WERI-Rb-1 (cell line): ENCODE measurements around the gene CCDC12.

ENCODE experiments used
- DNase-seq: peaks from one replicate; pipeline ENCODE4 v3.0.0-alpha.2; 2020
- H3K27ac ChIP-seq: fragments of 250-450 bp; sonication (Bioruptor Pico); 2 replicates; pipeline ENCODE4 v1.5.1; 2020; ENCODE audit warnings: mild to moderate bottlenecking, moderate library complexity
- H3K27me3 ChIP-seq: fragments of 250-450 bp; sonication (Bioruptor Pico); 2 replicates; pipeline ENCODE4 v1.5.1; 2021; ENCODE audit warnings: mild to moderate bottlenecking, low read depth, moderate library complexity; ENCODE audit not compliant: insufficient read depth, severe bottlenecking
- H3K36me3 ChIP-seq: fragments of 250-450 bp; sonication (Bioruptor Pico); 2 replicates; pipeline ENCODE4 v1.5.1; 2020; ENCODE audit warnings: mild to moderate bottlenecking, moderate library complexity
- H3K4me3 ChIP-seq: 2 replicates; pipeline ENCODE4 v1.5.1; 2011; ENCODE audit warnings: low read depth, mild to moderate bottlenecking, control low read depth, low read length
- H3K9me3 ChIP-seq: fragments of 250-450 bp; sonication (Bioruptor Pico); 2 replicates; pipeline ENCODE4 v1.5.1; 2021; ENCODE audit warnings: mild to moderate bottlenecking, moderate library complexity; ENCODE audit not compliant: severe bottlenecking
- CTCF ChIP-seq: IDR thresholded peaks from 2 replicates; pipeline ENCODE4 v1.5.1; 2011; ENCODE audit warnings: low read depth, mild to moderate bottlenecking, control low read depth, inconsistent platforms, low read length

Gene CCDC12

GRCh38 chr3:46906471-46907058, 70.0 kb downstream of the CCDC12 start:
- H3K27me3 ChIP-seq, result no peaks in the 10 kb centered on the region
- H3K4me3 ChIP-seq, result no peak overlapping the region
- DNase-seq, result no peak
- no peaks in the 10 kb centered on the region for H3K9me3 ChIP-seq
- H3K27ac ChIP-seq, result no peak overlapping the region
- TF ChIP-seq CTCF, result no peak
- no peaks in the 10 kb centered on the region for H3K36me3 ChIP-seq

GRCh38 chr3:46905661-46906451, 70.7 kb downstream of the CCDC12 start:
- no peak for DNase-seq
- Histone ChIP-seq H3K4me3 (no peak overlapping the region), H3K27me3 (no peaks in the 10 kb centered on the region), H3K36me3 (no peaks in the 10 kb centered on the region), H3K27ac (no peak overlapping the region), H3K9me3 (no peaks in the 10 kb centered on the region)
- TF ChIP-seq CTCF, result no peak

GRCh38 chr3:46905213-46905560, 71.4 kb downstream of the CCDC12 start:
- no peak for DNase-seq
- H3K9me3 ChIP-seq, result no peaks in the 10 kb centered on the region
- TF ChIP-seq CTCF, result no peak

GRCh38 chr3:46904303-46905212, 72.0 kb downstream of the CCDC12 start:
- TF ChIP-seq CTCF, result no peak
- no peak for DNase-seq
- no peak overlapping the region for H3K4me3 ChIP-seq

More at GRCh38 chr3:46905213-46905560, 71.4 kb downstream of the CCDC12 start:
- Histone ChIP-seq H3K36me3 (no peaks in the 10 kb centered on the region), H3K4me3 (no peak overlapping the region), H3K27ac (no peak overlapping the region), H3K27me3 (no peaks in the 10 kb centered on the region)

GRCh38 chr3:46903341-46904302, 72.9 kb downstream of the CCDC12 start:
- Histone ChIP-seq H3K9me3 (no peaks in the 10 kb centered on the region), H3K4me3 (no peak overlapping the region), H3K27me3 (no peaks in the 10 kb centered on the region), H3K36me3 (no peaks in the 10 kb centered on the region), H3K27ac (no peak overlapping the region)
- no peak for DNase-seq
- no peak for TF ChIP-seq CTCF

More at GRCh38 chr3:46904303-46905212, 72.0 kb downstream of the CCDC12 start:
- Histone ChIP-seq H3K27me3 (no peaks in the 10 kb centered on the region), H3K36me3 (no peaks in the 10 kb centered on the region), H3K27ac (no peak overlapping the region), H3K9me3 (no peaks in the 10 kb centered on the region)
